ENCODE measurements around the gene ANKMY1. TPM values are rescaled to one million over a fixed set of nuclear protein-coding genes. Genes with fewer than 3 reads are reported as not detected.

Gene ANKMY1
- total RNA-seq, 1 donor from 2014 or later: 7.2 TPM

DNA sequence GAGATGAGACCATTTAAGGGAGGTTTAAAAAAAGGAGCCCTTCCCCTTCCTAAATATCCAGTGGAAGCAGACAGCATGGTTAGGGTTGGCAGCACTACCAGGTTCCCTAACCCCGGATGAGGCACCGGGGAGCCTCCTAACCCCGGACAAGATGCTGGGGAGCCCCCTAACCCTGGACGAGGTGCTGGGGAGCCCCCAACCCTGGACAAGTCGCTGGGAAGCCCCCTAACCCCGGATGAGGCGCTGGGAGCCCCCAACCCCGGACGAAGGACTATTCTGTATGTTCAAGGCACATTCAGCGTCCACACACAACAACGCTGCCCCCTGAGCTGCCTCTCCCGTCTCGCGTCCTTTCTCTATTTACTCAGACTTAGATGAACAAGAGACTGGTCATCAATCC is 51.9 kb downstream of the ANKMY1 start:
- H3K4me1 Mint-ChIP-seq (ENCODE audit: low read depth, unreplicated experiment): no peaks in the 10 kb centered on the region

DNA sequence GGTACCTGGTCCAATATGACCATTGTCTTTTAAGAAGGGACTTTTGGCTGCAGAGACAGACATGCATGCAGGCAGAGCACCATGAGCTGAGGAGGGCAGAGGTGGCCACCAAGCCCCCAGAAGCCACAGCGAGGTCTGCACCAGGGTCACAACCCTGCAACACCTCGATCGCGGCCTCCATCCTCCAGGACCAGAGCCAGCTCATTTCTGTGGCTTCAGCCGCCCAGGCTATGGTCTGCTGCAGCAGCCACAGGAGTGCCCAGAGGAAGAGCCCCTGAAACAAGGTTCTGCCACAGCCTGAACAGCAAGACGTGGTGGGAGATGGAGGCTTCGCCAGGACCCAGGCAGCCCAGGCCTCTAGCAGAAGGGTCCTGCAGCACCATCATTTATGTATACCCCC is 53.9 kb downstream of the ANKMY1 start:
- H3K27ac ChIP-seq (ENCODE audit: low read depth, low read length): no peak overlapping the region
- TF ChIP-seq, protein P1, sequence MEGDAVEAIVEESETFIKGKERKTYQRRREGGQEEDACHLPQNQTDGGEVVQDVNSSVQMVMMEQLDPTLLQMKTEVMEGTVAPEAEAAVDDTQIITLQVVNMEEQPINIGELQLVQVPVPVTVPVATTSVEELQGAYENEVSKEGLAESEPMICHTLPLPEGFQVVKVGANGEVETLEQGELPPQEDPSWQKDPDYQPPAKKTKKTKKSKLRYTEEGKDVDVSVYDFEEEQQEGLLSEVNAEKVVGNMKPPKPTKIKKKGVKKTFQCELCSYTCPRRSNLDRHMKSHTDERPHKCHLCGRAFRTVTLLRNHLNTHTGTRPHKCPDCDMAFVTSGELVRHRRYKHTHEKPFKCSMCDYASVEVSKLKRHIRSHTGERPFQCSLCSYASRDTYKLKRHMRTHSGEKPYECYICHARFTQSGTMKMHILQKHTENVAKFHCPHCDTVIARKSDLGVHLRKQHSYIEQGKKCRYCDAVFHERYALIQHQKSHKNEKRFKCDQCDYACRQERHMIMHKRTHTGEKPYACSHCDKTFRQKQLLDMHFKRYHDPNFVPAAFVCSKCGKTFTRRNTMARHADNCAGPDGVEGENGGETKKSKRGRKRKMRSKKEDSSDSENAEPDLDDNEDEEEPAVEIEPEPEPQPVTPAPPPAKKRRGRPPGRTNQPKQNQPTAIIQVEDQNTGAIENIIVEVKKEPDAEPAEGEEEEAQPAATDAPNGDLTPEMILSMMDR (IDR thresholded peaks at IDR 0.05; ENCODE audit: insufficient read depth, low read depth, low read length): no peak
- TF ChIP-seq EZH2 (IDR thresholded peaks at IDR 0.05; ENCODE audit: insufficient read depth, low read length): no peak
- no peaks in the 10 kb centered on the region for H3K27me3 ChIP-seq (ENCODE audit: insufficient read depth, low read length)
- no peak overlapping the region for H3K4me2 ChIP-seq (ENCODE audit: low read length)
- H3K4me1 ChIP-seq (ENCODE audit: insufficient read depth, low read length): no peaks in the 10 kb centered on the region
- no peaks in the 10 kb centered on the region for H3K9me3 ChIP-seq (ENCODE audit: insufficient read depth, low read depth, low read length)
- H3K27ac Mint-ChIP-seq (ENCODE audit: unreplicated experiment): no peak overlapping the region
- DNase-seq (ENCODE audit: low read depth): no peak
- H3K4me3 Mint-ChIP-seq (ENCODE audit: unreplicated experiment): no peak overlapping the region
- no peaks in the 10 kb centered on the region for H3K4me1 Mint-ChIP-seq (ENCODE audit: low read depth, unreplicated experiment)
- no peaks in the 10 kb centered on the region for H3K36me3 ChIP-seq (ENCODE audit: insufficient read depth, low read length)
- no peak for FAIRE-seq
- peaks cover 7% of the 10 kb centered on the region for H3K36me3 Mint-ChIP-seq (ENCODE audit: low read depth, unreplicated experiment)
- peaks cover 25% of the 10 kb centered on the region for H3K27me3 Mint-ChIP-seq (ENCODE audit: low read depth, unreplicated experiment)
- H4K20me1 ChIP-seq (ENCODE audit: insufficient read depth, low read length): no peaks in the 10 kb centered on the region
- H2AFZ ChIP-seq (ENCODE audit: low read depth, low read length): no peak overlapping the region
- peaks cover 3% of the 10 kb centered on the region for H3K9me3 Mint-ChIP-seq (ENCODE audit: unreplicated experiment)
- no peaks in the 10 kb centered on the region for H3K79me2 ChIP-seq (ENCODE audit: insufficient read depth, low read length)
- H3K9ac ChIP-seq (ENCODE audit: low read length): no peak overlapping the region
- no peak overlapping the region for H3K4me3 ChIP-seq (ENCODE audit: insufficient read depth, low read depth, low read length)

More for the DNA sequence above, 51.9 kb downstream of the ANKMY1 start:
- no peak overlapping the region for H3K27ac ChIP-seq (ENCODE audit: low read depth, low read length)
- Mint-ChIP-seq H3K36me3 (ENCODE audit: low read depth, unreplicated experiment) (peaks cover 10% of the 10 kb centered on the region), H3K9me3 (ENCODE audit: unreplicated experiment) (peaks cover 5% of the 10 kb centered on the region), H3K27me3 (ENCODE audit: low read depth, unreplicated experiment) (peaks cover 29% of the 10 kb centered on the region), H3K4me3 (ENCODE audit: unreplicated experiment) (no peak overlapping the region), H3K27ac (ENCODE audit: unreplicated experiment) (no peak overlapping the region)
- H2AFZ ChIP-seq (ENCODE audit: low read depth, low read length): no peak overlapping the region
- no peak for DNase-seq (ENCODE audit: low read depth)
- no peaks in the 10 kb centered on the region for H3K4me1 ChIP-seq (ENCODE audit: insufficient read depth, low read length)
- no peak overlapping the region for H3K4me3 ChIP-seq (ENCODE audit: insufficient read depth, low read depth, low read length)
- no peaks in the 10 kb centered on the region for H4K20me1 ChIP-seq (ENCODE audit: insufficient read depth, low read length)
- no peak for FAIRE-seq
- H3K79me2 ChIP-seq (ENCODE audit: insufficient read depth, low read length): no peaks in the 10 kb centered on the region
- no peaks in the 10 kb centered on the region for H3K36me3 ChIP-seq (ENCODE audit: insufficient read depth, low read length)
- H3K27me3 ChIP-seq (ENCODE audit: insufficient read depth, low read length): no peaks in the 10 kb centered on the region
- TF ChIP-seq, protein P1 (IDR thresholded peaks at IDR 0.05; ENCODE audit: insufficient read depth, low read depth, low read length): no peak
- TF ChIP-seq EZH2 (IDR thresholded peaks at IDR 0.05; ENCODE audit: insufficient read depth, low read length): no peak
- H3K4me2 ChIP-seq (ENCODE audit: low read length): no peak overlapping the region
- H3K9ac ChIP-seq (ENCODE audit: low read length): no peak overlapping the region
- H3K9me3 ChIP-seq (ENCODE audit: insufficient read depth, low read depth, low read length): no peaks in the 10 kb centered on the region

DNA sequence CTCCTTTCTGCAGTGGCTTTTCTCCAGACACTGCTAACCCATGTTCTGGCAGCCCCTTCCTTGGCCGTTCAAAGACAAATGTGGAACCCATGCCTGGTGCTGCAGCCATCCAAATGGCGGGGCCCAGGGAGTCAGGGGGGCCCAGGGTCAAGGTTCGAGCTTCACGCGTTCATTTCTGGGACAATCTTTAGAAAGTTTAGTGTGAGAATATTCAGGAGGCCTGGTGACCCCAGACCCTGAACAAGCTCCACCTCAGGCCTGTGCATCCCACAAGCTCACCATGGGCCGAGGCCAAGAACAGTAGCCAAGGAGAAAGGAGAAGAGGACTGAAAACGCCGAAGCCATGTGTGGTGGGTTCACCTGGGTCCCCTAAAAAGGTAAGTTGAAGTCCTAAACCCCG is 54.4 kb downstream of the ANKMY1 start:
- H2AFZ ChIP-seq (ENCODE audit: low read depth, low read length): no peak overlapping the region
- H3K4me1 ChIP-seq (ENCODE audit: insufficient read depth, low read length): no peaks in the 10 kb centered on the region
- no peaks in the 10 kb centered on the region for H3K4me1 Mint-ChIP-seq (ENCODE audit: low read depth, unreplicated experiment)
- H3K4me3 ChIP-seq (ENCODE audit: insufficient read depth, low read depth, low read length): no peak overlapping the region
- FAIRE-seq (no peak), DNase-seq (ENCODE audit: low read depth) (no peak)
- peaks cover 23% of the 10 kb centered on the region for H3K27me3 Mint-ChIP-seq (ENCODE audit: low read depth, unreplicated experiment)
- no peak overlapping the region for H3K4me3 Mint-ChIP-seq (ENCODE audit: unreplicated experiment)
- H3K9me3 Mint-ChIP-seq (ENCODE audit: unreplicated experiment): peaks cover 1% of the 10 kb centered on the region
- no peak overlapping the region for H3K4me2 ChIP-seq (ENCODE audit: low read length)
- TF ChIP-seq, protein P1 (IDR thresholded peaks at IDR 0.05; ENCODE audit: insufficient read depth, low read depth, low read length): no peak
- TF ChIP-seq EZH2 (IDR thresholded peaks at IDR 0.05; ENCODE audit: insufficient read depth, low read length): no peak
- H3K27ac Mint-ChIP-seq (ENCODE audit: unreplicated experiment): no peak overlapping the region
- H3K36me3 Mint-ChIP-seq (ENCODE audit: low read depth, unreplicated experiment): peaks cover 5% of the 10 kb centered on the region
- H3K79me2 ChIP-seq (ENCODE audit: insufficient read depth, low read length): no peaks in the 10 kb centered on the region
- H3K9me3 ChIP-seq (ENCODE audit: insufficient read depth, low read depth, low read length): no peaks in the 10 kb centered on the region
- no peaks in the 10 kb centered on the region for H3K36me3 ChIP-seq (ENCODE audit: insufficient read depth, low read length)
- no peaks in the 10 kb centered on the region for H3K27me3 ChIP-seq (ENCODE audit: insufficient read depth, low read length)
- H3K27ac ChIP-seq (ENCODE audit: low read depth, low read length): no peak overlapping the region
- no peaks in the 10 kb centered on the region for H4K20me1 ChIP-seq (ENCODE audit: insufficient read depth, low read length)
- H3K9ac ChIP-seq (ENCODE audit: low read length): no peak overlapping the region

All from astrocyte (in vitro differentiated cells and primary cell).